Esophagus muscularis mucosa (tissue), 4 donors: ENCODE data around the gene GLIS2. TPM values are rescaled to one million over a fixed set of nuclear protein-coding genes. Genes with fewer than 3 reads are reported as not detected.

ENCODE experiments used
- DNase-seq: peaks from one replicate; pipeline ENCODE4 v3.0.0-alpha.2; 2017; ENCODE audit errors: extremely low spot score
- H3K27ac ChIP-seq, 4 donors: fragments of 200-600 bp; sonication (generic); replicated peaks in 1 of 4; 1 replicate in 3 of 4; 2 replicates in 1 of 4; pipeline ENCODE4 v1.5.1; 2016 to 2019; ENCODE audit warnings: mild to moderate bottlenecking in 1 of 4
- H3K27me3 ChIP-seq, 4 donors: fragments of 200-600 bp; sonication (generic); one replicate each; pipeline versions ENCODE4 v1.5.1 to v1.6.0; 2016 to 2019
- H3K36me3 ChIP-seq, 4 donors: fragments of 200-600 bp; sonication (generic); one replicate each; pipeline ENCODE4 v1.5.1; 2016 to 2019
- H3K4me1 ChIP-seq, 4 donors: fragments of 200-600 bp; sonication (generic); one replicate each; pipeline ENCODE4 v1.5.1; 2016 to 2019
- H3K4me3 ChIP-seq, 4 donors: fragments of 200-600 bp; sonication (generic); 1 replicate in 2 of 4; 2 replicates in 2 of 4; pipeline ENCODE4 v1.5.1; 2016 to 2019; ENCODE audit warnings: mild to moderate bottlenecking in 4 of 4, moderate library complexity in 1 of 4
- H3K9me3 ChIP-seq, 4 donors: fragments of 200-600 bp; sonication (generic); 1 replicate in 3 of 4; 2 replicates in 1 of 4; pipeline ENCODE4 v1.5.1; 2016 to 2019
- CTCF ChIP-seq, 3 experiments: fragments of 200-600 bp in 2 of 3; fragments of 450-650 bp in 1 of 3; sonication (generic) in 2 of 3; IDR thresholded peaks; one replicate each; pipeline ENCODE4 v1.5.1; 2017 to 2019; ENCODE audit warnings: antibody characterized with exemption in 3 of 3, mild to moderate bottlenecking in 2 of 3, moderate library complexity in 1 of 3
- EP300 ChIP-seq: sonication (generic); formaldehyde crosslinking; IDR thresholded peaks from one replicate; pipeline ENCODE4 v1.6.1; 2017; ENCODE audit warnings: antibody characterized with exemption
- POLR2A ChIP-seq: fragments of 450-650 bp; IDR thresholded peaks from one replicate; pipeline ENCODE4 v1.6.1; 2017; ENCODE audit warnings: antibody characterized with exemption, moderate library complexity, mild to moderate bottlenecking, low read depth
- POLR2AphosphoS5 ChIP-seq, 2 donors: sonication (generic); formaldehyde crosslinking; IDR thresholded peaks; one replicate each; pipeline ENCODE4 v1.6.1; 2017; ENCODE audit warnings: antibody characterized with exemption in 2 of 2
- WGBS: methylation state at CpG from one replicate; pipeline ENCODE4 v1.1.5; 2018; 5-methylcytosine and 5-hydroxymethylcytosine counted together
- intact Hi-C: fragments of 100-400 bp; cut with DNase I; formaldehyde crosslinking; loops from one replicate; pipeline ENCODE4 v1.15.1; 2023
- total RNA-seq, 4 donors: library from RNA; depleted of rRNA; stranded (reverse); fragments of >200 nt; gene quantifications; one replicate each; pipeline versions ENCODE4 v1.1.0 to v1.2.1, GENCODE V29; 2016

GLIS2 gene
- total RNA-seq, 4 donors from 2014 or later, result 10.8 to 32.6 (median 14.9) TPM

GRCh38 chr16:4291699-4292098 is 24.2 kb upstream of the GLIS2 start:
- Histone ChIP-seq H3K4me1 (peaks cover 35 to 61% (median 48%) of the 10 kb centered on the region in 4 donors), H3K4me3 (no peak overlapping the region), H3K9me3 (no peaks in the 10 kb centered on the region), H3K27me3 (no peaks in the 10 kb centered on the region), H3K36me3 (no peaks in the 10 kb centered on the region), H3K27ac (peak overlapping the region; percentile 65 to 79 (median 68))
- TF ChIP-seq CTCF (IDR thresholded peaks at IDR 0.05) (no peak), POLR2AphosphoS5 (IDR thresholded peaks at IDR 0.05) (no peak), POLR2A (no peak), EP300 (no peak)
- WGBS, result 97% methylated on average over 4 of the region's 4 CpGs
- no peak for DNase-seq
- intact Hi-C loops, result loop anchor here (1.0 kb wide), 1 partner anchor 37 kb away; no protein-coding TSS in a partner anchor

- no peaks in the 10 kb centered on the region for H3K36me3 ChIP-seq
- intact Hi-C loops, result no loop called here
Observed at GRCh38 chr16:4293181-4293716, 22.6 kb upstream of the GLIS2 start.

GRCh38 chr16:4293822-4294457 is 21.9 kb upstream of the GLIS2 start:
- H3K36me3 ChIP-seq, result no peaks in the 10 kb centered on the region
- peak overlapping the region in 3 of 4 donors; percentile 6 to 13 (median 6) for H3K4me3 ChIP-seq
- no peak for DNase-seq
- 14% methylated on average over 14 of the region's 20 CpGs for WGBS
- no peaks in the 10 kb centered on the region for H3K27me3 ChIP-seq
- intact Hi-C loops, result no loop called here
- TF ChIP-seq POLR2AphosphoS5 (IDR thresholded peaks at IDR 0.05) (peak; percentile 15 to 49), EP300 (no peak)
- peak overlapping the region; percentile 65 to 79 (median 73) for H3K27ac ChIP-seq
- no peaks in the 10 kb centered on the region for H3K9me3 ChIP-seq
- peaks cover 36 to 61% (median 50%) of the 10 kb centered on the region in 4 donors for H3K4me1 ChIP-seq

More at GRCh38 chr16:4293181-4293716, 22.6 kb upstream of the GLIS2 start:
- H3K27ac ChIP-seq, result peak overlapping the region; percentile 65 to 79 (median 73)
- TF ChIP-seq EP300 (no peak), CTCF (IDR thresholded peaks at IDR 0.05) (no peak), POLR2A (no peak), POLR2AphosphoS5 (IDR thresholded peaks at IDR 0.05) (no peak)
- 81% methylated on average over 8 of the region's 14 CpGs for WGBS
- H3K27me3 ChIP-seq, result no peaks in the 10 kb centered on the region
- no peak overlapping the region for H3K4me3 ChIP-seq
- no peaks in the 10 kb centered on the region for H3K9me3 ChIP-seq
- DNase-seq, result no peak
- peaks cover 35 to 61% (median 50%) of the 10 kb centered on the region in 4 donors for H3K4me1 ChIP-seq

GRCh38 chr16:4295581-4295980 is 20.3 kb upstream of the GLIS2 start:
- Histone ChIP-seq H3K4me1 (peaks cover 42 to 62% (median 56%) of the 10 kb centered on the region in 4 donors), H3K4me3 (no peak overlapping the region), H3K27ac (no peak overlapping the region), H3K27me3 (no peaks in the 10 kb centered on the region), H3K9me3 (no peaks in the 10 kb centered on the region), H3K36me3 (no peaks in the 10 kb centered on the region)
- DNase-seq, result no peak
- no peak for TF ChIP-seq POLR2A
- intact Hi-C loops, result no loop called here
- 84% methylated on average over 6 of the region's 6 CpGs for WGBS

GRCh38 chr16:4297480-4297879 is 18.4 kb upstream of the GLIS2 start:
- Histone ChIP-seq H3K27me3 (no peaks in the 10 kb centered on the region), H3K9me3 (no peaks in the 10 kb centered on the region), H3K4me1 (peaks cover 35 to 44% (median 43%) of the 10 kb centered on the region in 4 donors), H3K4me3 (no peak overlapping the region), H3K27ac (no peak overlapping the region), H3K36me3 (no peaks in the 10 kb centered on the region)
- DNase-seq, result no peak
- TF ChIP-seq CTCF (IDR thresholded peaks at IDR 0.05) (no peak), EP300 (no peak), POLR2A (no peak), POLR2AphosphoS5 (IDR thresholded peaks at IDR 0.05) (no peak)
- intact Hi-C loops, result no loop called here
- WGBS, result 90% methylated on average over 6 of the region's 6 CpGs
